ENCODE results near the gene NCKIPSD.

DNA sequence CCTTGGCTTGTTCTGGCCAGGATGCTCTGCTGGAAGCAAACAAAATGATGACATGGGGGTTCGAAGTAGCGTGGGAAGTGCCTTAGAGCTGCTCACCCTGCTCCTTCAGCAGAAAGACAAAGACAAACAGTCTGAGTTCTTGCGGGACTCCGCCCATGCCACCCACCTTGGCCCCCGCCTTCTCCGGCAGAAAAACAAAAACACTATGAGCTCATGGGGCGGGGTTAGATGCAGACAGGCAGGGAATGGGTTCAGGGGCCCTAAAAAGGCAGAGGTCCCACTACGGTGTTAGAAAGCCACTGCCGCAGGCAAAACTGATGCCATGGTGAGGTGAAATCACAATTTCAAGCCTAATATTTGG lies 9.7 kb upstream of the NCKIPSD start:
- TF ChIP-seq, protein P1, sequence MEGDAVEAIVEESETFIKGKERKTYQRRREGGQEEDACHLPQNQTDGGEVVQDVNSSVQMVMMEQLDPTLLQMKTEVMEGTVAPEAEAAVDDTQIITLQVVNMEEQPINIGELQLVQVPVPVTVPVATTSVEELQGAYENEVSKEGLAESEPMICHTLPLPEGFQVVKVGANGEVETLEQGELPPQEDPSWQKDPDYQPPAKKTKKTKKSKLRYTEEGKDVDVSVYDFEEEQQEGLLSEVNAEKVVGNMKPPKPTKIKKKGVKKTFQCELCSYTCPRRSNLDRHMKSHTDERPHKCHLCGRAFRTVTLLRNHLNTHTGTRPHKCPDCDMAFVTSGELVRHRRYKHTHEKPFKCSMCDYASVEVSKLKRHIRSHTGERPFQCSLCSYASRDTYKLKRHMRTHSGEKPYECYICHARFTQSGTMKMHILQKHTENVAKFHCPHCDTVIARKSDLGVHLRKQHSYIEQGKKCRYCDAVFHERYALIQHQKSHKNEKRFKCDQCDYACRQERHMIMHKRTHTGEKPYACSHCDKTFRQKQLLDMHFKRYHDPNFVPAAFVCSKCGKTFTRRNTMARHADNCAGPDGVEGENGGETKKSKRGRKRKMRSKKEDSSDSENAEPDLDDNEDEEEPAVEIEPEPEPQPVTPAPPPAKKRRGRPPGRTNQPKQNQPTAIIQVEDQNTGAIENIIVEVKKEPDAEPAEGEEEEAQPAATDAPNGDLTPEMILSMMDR (IDR thresholded peaks at IDR 0.05) = no peak
- TF ChIP-seq POLR2A (IDR thresholded peaks at IDR 0.05) = no peak

Measured in sigmoid colon (tissue), 3 donors.